Lower lobe of right lung (tissue), 2 donors: ENCODE results near the gene MYOG. TPM values are rescaled to one million over a fixed set of nuclear protein-coding genes. Genes with fewer than 3 reads are reported as not detected.

Experiments used
- ATAC-seq, 2 donors: fragments of 200-7000 bp; cut with Tn5 transposase; one replicate each; pipeline ENCODE4 v1.9.1; 2020 to 2022; ENCODE audit warnings: mild to moderate bottlenecking in 2 of 2, moderate library complexity in 2 of 2
- DNase-seq: peaks from one replicate; pipeline ENCODE4 v3.0.0-alpha.2; 2020
- H3K27ac ChIP-seq: fragments of 200-600 bp; one replicate; pipeline ENCODE4 v1.8.0; 2022
- H3K27me3 ChIP-seq: fragments of 200-600 bp; one replicate; pipeline ENCODE4 v1.8.0; 2022; ENCODE audit warnings: low read depth
- H3K36me3 ChIP-seq: fragments of 200-600 bp; one replicate; pipeline ENCODE4 v1.8.0; 2022; ENCODE audit warnings: mild to moderate bottlenecking
- H3K4me1 ChIP-seq: fragments of 200-600 bp; one replicate; pipeline ENCODE4 v1.8.0; 2022
- H3K4me3 ChIP-seq: fragments of 200-600 bp; one replicate; pipeline ENCODE4 v1.8.0; 2022; ENCODE audit warnings: mild to moderate bottlenecking
- H3K9me3 ChIP-seq: fragments of 200-600 bp; one replicate; pipeline ENCODE4 v1.8.0; 2022
- intact Hi-C: fragments of 100-400 bp; cut with DNase I; formaldehyde crosslinking; loops from one replicate; pipeline ENCODE4 v1.11.0; 2022
- long read RNA-seq: library from polyadenylated mRNA; unstranded; transcript quantifications from one replicate; pipeline ENCODE4 v2.0.0, GENCODE V29; 2021
- total RNA-seq: library from RNA; stranded (reverse); fragmentation: NEBNext Ultra II Directional; extraction: Animal tissue kit (Norgen Biotek cat#: 25700); gene quantifications from one replicate; pipeline ENCODE4 v1.2.1, GENCODE V29; 2021
- TF ChIP-seq, protein P1 (sequence below): fragments of 200-600 bp; IDR thresholded peaks from one replicate; pipeline ENCODE4 v1.8.0; 2022; ENCODE audit warnings: antibody characterized with exemption, mild to moderate bottlenecking
- donor health status: DM: no; HTN: yes; CAD: no; lungs with severe emphysema.

Gene MYOG
- not detected for total RNA-seq
- long read RNA-seq, result 0 reads

DNA sequence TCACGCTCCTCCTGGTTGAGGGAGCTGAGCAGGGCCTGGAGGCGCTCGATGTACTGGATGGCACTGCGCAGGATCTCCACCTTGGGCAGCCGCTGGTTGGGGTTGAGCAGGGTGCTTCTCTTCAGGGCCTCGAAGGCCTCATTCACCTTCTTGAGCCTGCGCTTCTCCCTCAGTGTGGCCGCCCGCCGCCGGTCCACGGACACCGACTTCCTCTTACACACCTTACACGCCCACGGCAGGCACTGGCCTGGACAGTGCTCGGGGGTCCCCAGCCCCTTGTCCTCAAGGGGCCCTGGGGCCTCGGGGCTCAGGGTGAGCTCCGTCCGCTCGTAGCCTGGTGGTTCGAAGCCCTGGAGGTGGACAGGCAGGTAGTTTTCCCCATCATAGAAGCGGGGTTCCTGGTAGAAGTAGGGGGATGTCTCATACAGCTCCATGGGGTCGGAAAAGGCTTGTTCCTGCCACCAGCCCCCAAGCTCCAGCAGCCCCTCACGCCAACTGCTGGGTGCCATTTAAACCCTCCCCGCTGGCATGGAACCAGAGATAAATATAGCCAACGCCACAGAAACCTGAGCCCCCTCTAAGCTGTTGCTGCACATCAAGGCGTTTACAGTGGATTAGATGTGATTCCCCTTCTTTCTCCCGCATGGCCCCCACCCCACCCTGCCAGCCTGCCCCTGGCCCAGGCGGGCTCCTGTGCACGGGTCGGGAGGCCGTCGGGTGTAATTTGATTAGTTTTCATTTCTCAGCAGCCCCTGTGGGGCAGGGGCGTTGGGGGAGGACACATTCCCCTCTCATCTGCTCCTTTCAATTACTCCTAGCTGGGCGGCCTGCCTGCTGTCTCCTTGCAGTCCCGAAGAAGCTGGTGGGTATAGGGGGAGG is at the start of gene MYOG:
MYOG (minus strand) TSS at position 485 of the 879 bp plus-strand sequence; CDS start at position 434, 51 bp downstream.
- H3K27me3 ChIP-seq, result no peaks in the 10 kb centered on the region
- no peak within 1 kb of the TSS for H3K27ac ChIP-seq
- H3K4me1 ChIP-seq, result no peaks in the 10 kb centered on the region
- H3K9me3 ChIP-seq, result no peaks in the 10 kb centered on the region
- intact Hi-C loops, result no loop called here
- H3K36me3 ChIP-seq, result no peaks in the 10 kb centered on the region
- no peak for ATAC-seq
- DNase-seq, result no peak
- H3K4me3 ChIP-seq, result no peak within 1 kb of the TSS
- TF ChIP-seq, protein P1, sequence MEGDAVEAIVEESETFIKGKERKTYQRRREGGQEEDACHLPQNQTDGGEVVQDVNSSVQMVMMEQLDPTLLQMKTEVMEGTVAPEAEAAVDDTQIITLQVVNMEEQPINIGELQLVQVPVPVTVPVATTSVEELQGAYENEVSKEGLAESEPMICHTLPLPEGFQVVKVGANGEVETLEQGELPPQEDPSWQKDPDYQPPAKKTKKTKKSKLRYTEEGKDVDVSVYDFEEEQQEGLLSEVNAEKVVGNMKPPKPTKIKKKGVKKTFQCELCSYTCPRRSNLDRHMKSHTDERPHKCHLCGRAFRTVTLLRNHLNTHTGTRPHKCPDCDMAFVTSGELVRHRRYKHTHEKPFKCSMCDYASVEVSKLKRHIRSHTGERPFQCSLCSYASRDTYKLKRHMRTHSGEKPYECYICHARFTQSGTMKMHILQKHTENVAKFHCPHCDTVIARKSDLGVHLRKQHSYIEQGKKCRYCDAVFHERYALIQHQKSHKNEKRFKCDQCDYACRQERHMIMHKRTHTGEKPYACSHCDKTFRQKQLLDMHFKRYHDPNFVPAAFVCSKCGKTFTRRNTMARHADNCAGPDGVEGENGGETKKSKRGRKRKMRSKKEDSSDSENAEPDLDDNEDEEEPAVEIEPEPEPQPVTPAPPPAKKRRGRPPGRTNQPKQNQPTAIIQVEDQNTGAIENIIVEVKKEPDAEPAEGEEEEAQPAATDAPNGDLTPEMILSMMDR, result no peak

DNA sequence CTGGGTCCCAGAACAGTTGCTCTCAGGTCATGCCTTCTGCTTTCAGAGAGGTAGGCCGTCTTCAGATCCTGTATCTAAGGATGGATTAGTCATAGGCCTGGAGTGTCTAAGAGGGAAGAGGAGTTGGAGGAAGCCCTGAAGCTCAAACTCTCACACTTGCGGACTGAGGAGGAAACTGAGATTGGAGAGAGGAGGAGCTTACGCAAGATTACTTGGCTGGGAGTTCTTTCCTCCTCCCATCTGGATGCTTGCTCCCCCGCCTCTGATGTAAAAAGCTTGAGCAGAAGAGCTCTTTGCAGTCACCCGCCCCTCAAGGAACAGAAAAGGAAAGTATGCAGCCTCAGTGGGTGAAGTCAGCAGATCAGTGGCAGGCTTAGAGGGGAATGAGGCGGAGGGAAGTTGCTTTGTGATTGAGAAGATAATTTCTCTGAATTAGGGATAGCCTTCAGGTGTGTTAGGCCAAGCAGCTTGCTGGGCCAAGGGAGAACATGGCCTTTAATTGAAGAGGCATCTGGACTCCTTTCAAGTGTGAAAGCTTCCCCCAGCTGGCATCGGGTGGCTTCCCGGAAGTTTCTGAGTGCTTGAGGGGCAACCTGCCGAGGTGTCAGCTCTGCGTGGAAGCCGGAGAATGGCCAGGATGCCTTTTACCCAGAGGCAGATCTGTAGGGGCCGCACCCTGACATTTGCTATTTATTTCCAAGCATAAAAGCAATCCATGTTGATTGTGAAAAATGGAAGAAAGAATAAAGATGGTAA is 48.3 kb upstream of the MYOG start:
- Histone ChIP-seq H3K27ac (no peak overlapping the region), H3K4me1 (peaks cover 29% of the 10 kb centered on the region), H3K27me3 (peaks cover 4% of the 10 kb centered on the region), H3K9me3 (no peaks in the 10 kb centered on the region), H3K36me3 (no peaks in the 10 kb centered on the region), H3K4me3 (no peak overlapping the region)
- intact Hi-C loops, result no loop called here
- DNase-seq (no peak), ATAC-seq (peak; percentile 45 to 53)
- TF ChIP-seq, protein P1, result no peak

DNA sequence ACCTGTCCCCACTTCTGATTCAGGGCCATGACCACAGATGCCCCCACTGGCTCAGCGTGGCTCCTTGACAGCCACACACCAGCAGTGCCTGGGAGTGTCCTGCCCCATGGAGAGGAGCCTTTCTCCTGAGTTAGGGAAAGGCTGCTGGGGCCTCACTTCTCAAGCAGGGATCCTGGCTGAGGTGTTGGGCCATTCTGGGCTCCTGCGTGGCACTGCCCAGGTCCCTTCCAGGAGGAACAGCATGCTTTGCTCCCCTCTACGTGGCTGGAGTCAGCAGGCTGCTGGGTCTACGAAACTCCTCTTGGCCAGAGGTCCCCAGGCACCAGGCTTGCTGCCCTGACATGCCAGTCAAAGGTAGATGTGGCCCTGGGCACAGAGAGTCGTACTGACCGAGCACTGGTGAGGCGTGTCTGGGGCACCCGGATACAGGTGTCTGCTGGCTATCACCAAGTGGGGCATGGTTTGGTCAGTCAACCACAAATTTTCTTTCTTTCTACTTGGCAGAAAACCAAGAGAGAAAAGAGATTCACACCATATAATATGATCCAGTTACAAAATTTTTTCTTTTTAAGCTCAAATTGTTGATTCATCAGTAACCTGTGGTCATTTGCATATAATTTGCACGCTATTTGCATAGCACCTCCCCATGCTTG is 45.9 kb upstream of the MYOG start:
- intact Hi-C loops, result no loop called here
- TF ChIP-seq, protein P1, result no peak
- ATAC-seq (no peak), DNase-seq (no peak)
- Histone ChIP-seq H3K4me1 (peaks cover 54% of the 10 kb centered on the region), H3K27ac (no peak overlapping the region), H3K4me3 (no peak overlapping the region), H3K27me3 (peaks cover 26% of the 10 kb centered on the region), H3K9me3 (no peaks in the 10 kb centered on the region), H3K36me3 (no peaks in the 10 kb centered on the region)

DNA sequence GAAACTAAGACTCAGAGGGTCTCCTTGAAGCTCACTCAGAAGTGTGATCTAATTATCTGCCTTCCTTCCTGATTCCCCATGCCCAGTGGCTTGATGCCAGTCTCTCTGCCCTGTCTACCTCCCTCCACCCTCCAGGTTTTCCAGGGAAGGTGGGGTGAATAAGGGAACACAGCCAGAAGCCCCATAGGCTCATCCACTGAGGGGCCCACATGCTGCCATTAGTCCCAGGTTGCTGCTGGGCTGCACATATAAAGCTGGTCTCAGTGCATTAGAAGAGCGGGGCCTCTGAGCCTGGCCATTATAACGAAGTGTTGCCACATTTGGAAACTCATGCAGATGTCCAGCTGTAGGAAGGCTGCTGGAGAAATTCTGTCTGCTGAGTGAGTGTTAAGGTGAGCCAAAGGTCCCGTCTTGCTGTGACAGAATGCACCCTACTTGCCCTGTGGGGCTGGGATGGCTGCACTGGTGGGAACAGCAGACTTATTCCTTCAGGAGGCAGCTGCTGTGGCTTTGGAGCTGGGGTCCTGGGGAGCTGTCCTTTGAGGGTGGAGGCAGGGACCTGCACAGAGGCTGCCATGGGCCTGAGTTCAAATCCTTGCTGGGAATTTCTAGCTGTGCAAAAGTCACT is 44.7 kb upstream of the MYOG start:
- Histone ChIP-seq H3K4me3 (no peak overlapping the region), H3K27ac (no peak overlapping the region)
- DNase-seq, result no peak

More for the DNA sequence above, 44.7 kb upstream of the MYOG start:
- intact Hi-C loops, result no loop called here
- ATAC-seq, result no peak
- Histone ChIP-seq H3K27me3 (peaks cover 38% of the 10 kb centered on the region), H3K9me3 (no peaks in the 10 kb centered on the region), H3K36me3 (no peaks in the 10 kb centered on the region), H3K4me1 (peaks cover 66% of the 10 kb centered on the region)
- TF ChIP-seq, protein P1, result no peak
